Activated CD4-positive, alpha-beta T cell treated with anti-CD3 and anti-CD28 coated beads for 4 hours (primary cell): ENCODE results near the gene TSPOAP1.

Experiments used
- DNase-seq, 2 donors: peaks; one replicate each; pipeline ENCODE4 v3.0.0-alpha.2; 2020

TSPOAP1 gene

GRCh38 chr17:58301504-58302150 is 27.0 kb downstream of the TSPOAP1 start:
- no peak for DNase-seq

GRCh38 chr17:58300336-58300735 is 28.3 kb downstream of the TSPOAP1 start:
- DNase-seq, result no peak

GRCh38 chr17:58294034-58294433 is 34.6 kb downstream of the TSPOAP1 start:
- DNase-seq, result no peak

GRCh38 chr17:58291246-58291645 is 37.3 kb downstream of the TSPOAP1 start:
- no peak for DNase-seq

GRCh38 chr17:58289869-58290268 is 38.7 kb downstream of the TSPOAP1 start:
- DNase-seq, result no peak

- no peak for DNase-seq
These were observed 43.2 kb downstream of the TSPOAP1 start for GRCh38 chr17:58285422-58285810.

- no peak for DNase-seq
These were observed 43.8 kb downstream of the TSPOAP1 start for GRCh38 chr17:58284613-58285421.

- no peak for DNase-seq
These were observed 44.7 kb downstream of the TSPOAP1 start for GRCh38 chr17:58283674-58284612.

GRCh38 chr17:58282442-58282841 is 46.2 kb downstream of the TSPOAP1 start:
- no peak for DNase-seq

GRCh38 chr17:58281511-58282011 is 47.0 kb downstream of the TSPOAP1 start:
- no peak for DNase-seq

GRCh38 chr17:58280480-58281217 is 47.9 kb downstream of the TSPOAP1 start, which contains the start of gene MPO:
MPO (minus strand) TSS chr17:58280935; CDS start chr17:58280758, 177 bp downstream.
- DNase-seq, result no peak

GRCh38 chr17:58279736-58280479 is 48.7 kb downstream of the TSPOAP1 start:
- no peak for DNase-seq

GRCh38 chr17:58279016-58279711 is 49.4 kb downstream of the TSPOAP1 start:
- no peak for DNase-seq

- DNase-seq, result no peak
These were observed 50.0 kb downstream of the TSPOAP1 start for GRCh38 chr17:58278661-58279015.

- no peak for DNase-seq
These were observed 50.6 kb downstream of the TSPOAP1 start for GRCh38 chr17:58277802-58278595.

- no peak for DNase-seq
These were observed 51.3 kb downstream of the TSPOAP1 start for GRCh38 chr17:58277107-58277801.

- DNase-seq, result no peak
These were observed 52.2 kb downstream of the TSPOAP1 start for GRCh38 chr17:58276423-58276822.

- no peak for DNase-seq
These were observed 53.2 kb downstream of the TSPOAP1 start for GRCh38 chr17:58275417-58275816.

- DNase-seq, result no peak
These were observed 55.0 kb downstream of the TSPOAP1 start for GRCh38 chr17:58273453-58274104.
